ENCODE results near the gene NRCAM. TPM values are rescaled to one million over a fixed set of nuclear protein-coding genes. Genes with fewer than 3 reads are reported as not detected.

Gene NRCAM
- total RNA-seq, 1 donor from 2014 or later: 2.0 TPM

DNA sequence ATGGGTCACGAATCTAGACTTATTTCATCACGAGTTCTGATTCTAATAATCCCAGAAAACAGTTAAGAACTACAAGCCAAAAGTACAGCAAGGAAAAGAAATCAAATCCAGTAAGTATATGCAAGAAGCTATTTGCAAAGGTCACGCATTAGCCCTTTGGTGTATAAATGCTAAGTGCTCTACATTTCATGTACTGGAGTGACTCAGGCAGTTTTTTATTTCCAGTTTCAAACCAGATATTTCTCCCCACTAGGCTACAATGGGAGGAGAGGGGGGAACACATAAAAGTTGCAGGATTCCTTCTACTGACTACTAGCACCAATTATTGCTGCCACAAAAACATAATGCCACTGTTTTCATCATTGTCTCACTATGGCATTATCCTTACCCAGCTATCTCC lies 148.0 kb downstream of the NRCAM start:
- TF ChIP-seq, protein P1, sequence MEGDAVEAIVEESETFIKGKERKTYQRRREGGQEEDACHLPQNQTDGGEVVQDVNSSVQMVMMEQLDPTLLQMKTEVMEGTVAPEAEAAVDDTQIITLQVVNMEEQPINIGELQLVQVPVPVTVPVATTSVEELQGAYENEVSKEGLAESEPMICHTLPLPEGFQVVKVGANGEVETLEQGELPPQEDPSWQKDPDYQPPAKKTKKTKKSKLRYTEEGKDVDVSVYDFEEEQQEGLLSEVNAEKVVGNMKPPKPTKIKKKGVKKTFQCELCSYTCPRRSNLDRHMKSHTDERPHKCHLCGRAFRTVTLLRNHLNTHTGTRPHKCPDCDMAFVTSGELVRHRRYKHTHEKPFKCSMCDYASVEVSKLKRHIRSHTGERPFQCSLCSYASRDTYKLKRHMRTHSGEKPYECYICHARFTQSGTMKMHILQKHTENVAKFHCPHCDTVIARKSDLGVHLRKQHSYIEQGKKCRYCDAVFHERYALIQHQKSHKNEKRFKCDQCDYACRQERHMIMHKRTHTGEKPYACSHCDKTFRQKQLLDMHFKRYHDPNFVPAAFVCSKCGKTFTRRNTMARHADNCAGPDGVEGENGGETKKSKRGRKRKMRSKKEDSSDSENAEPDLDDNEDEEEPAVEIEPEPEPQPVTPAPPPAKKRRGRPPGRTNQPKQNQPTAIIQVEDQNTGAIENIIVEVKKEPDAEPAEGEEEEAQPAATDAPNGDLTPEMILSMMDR (IDR thresholded peaks at IDR 0.05): no peak
- Histone ChIP-seq H3K36me3 (no peaks in the 10 kb centered on the region), H3K4me1 (no peaks in the 10 kb centered on the region), H3K27me3 (no peaks in the 10 kb centered on the region), H3K9me3 (no peaks in the 10 kb centered on the region), H3K27ac (no peak overlapping the region), H3K4me3 (no peak overlapping the region)
- ATAC-seq (no peak), DNase-seq (no peak)
- intact Hi-C loops (cut with DNase I): no loop called here

DNA sequence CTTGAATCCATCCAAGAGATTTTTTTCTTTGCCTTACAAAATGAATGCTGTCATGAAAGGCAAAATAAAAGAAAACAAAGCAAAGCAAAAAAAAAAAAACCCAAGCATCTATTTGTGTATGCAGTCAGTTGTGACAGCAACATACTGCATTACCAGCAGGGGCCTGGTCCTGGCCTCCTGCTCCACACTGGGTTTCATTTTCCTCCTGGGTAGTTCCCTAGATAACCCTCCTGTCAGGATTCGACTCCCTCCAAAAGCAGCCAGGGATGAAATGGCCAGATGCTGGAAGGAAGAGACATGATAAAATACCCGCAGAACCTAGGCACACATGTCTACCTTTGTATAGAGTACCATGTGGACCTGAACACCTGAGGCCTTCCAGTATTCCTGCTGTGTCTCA lies 148.6 kb downstream of the NRCAM start:
- no peak for DNase-seq
- TF ChIP-seq, protein P1 (IDR thresholded peaks at IDR 0.05): no peak
- intact Hi-C loops (cut with DNase I): no loop called here
- ATAC-seq: no peak
- H3K27ac ChIP-seq: no peak overlapping the region
- H3K4me1 ChIP-seq: no peaks in the 10 kb centered on the region
- no peaks in the 10 kb centered on the region for H3K36me3 ChIP-seq
- no peaks in the 10 kb centered on the region for H3K27me3 ChIP-seq
- H3K4me3 ChIP-seq: no peak overlapping the region
- no peaks in the 10 kb centered on the region for H3K9me3 ChIP-seq

DNA sequence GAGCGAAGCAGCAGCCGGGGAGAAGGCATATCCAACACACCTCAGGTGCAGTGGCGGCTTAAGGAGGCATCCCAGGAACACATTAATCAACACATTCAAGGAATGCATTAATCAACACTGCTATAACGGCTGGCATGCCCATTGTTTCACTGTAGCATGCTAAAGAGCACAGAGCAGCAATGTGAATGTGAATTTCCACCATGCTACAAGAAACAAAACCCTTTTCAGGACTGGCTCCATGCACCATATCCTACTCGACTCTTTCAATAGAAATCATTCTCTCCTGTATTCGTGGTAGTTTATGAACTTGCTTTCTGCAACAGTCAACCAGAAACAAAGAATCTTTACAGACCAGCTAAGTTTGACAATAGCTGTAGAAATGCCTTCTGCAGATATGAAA lies 149.0 kb downstream of the NRCAM start:
- Histone ChIP-seq H3K27ac (no peak overlapping the region), H3K27me3 (no peaks in the 10 kb centered on the region), H3K4me1 (no peaks in the 10 kb centered on the region), H3K4me3 (no peak overlapping the region), H3K9me3 (no peaks in the 10 kb centered on the region), H3K36me3 (no peaks in the 10 kb centered on the region)
- no peak for DNase-seq
- TF ChIP-seq, protein P1 (IDR thresholded peaks at IDR 0.05): no peak
- intact Hi-C loops (cut with DNase I): no loop called here
- no peak for ATAC-seq

DNA sequence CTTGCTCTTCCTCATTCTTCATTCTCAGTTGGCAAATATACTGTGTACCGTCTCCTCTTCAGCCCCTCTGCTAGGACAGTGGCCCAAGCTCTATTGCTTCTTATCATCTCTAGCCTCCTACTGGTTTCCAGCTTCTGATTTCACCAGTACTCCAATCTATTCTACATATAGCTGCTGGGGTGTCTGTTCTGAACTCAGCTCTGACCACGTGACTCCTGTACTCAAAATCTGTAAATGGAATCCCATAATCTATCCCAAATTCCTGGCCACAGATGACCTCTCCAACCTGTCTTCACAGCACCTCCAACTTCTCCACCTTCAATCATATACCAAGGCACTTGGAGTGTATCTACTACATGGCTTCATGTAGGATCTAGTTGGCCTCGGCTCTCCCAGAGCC lies 152.9 kb downstream of the NRCAM start:
- intact Hi-C loops (cut with DNase I): no loop called here
- TF ChIP-seq, protein P1 (IDR thresholded peaks at IDR 0.05): no peak
- Histone ChIP-seq H3K36me3 (no peaks in the 10 kb centered on the region), H3K9me3 (no peaks in the 10 kb centered on the region), H3K27me3 (no peaks in the 10 kb centered on the region), H3K4me1 (no peaks in the 10 kb centered on the region), H3K4me3 (no peak overlapping the region), H3K27ac (no peak overlapping the region)
- DNase-seq (no peak), ATAC-seq (no peak)

DNA sequence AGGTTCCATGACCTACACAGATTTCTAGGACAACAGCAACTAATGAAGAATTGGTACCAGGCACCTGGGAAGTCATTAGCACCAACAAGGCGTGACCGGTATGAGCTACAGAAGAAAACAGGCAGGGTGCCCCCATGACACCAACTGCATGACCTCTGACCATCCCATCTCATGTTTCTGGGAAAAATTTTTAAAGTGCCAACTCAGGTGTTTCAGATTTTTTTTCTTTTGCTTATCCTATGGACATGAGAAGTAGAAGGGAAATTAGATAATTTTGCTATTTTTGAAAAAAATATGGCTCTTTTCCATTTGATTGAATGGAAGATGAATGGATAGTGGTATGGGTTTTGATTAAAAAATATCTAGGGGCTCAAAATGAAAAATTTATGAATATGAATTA lies 154.8 kb downstream of the NRCAM start:
- intact Hi-C loops (cut with DNase I): no loop called here
- H3K4me3 ChIP-seq: no peak overlapping the region
- no peak overlapping the region for H3K27ac ChIP-seq
- ATAC-seq: no peak
- H3K36me3 ChIP-seq: no peaks in the 10 kb centered on the region
- H3K27me3 ChIP-seq: no peaks in the 10 kb centered on the region
- TF ChIP-seq, protein P1 (IDR thresholded peaks at IDR 0.05): no peak
- no peak for DNase-seq
- no peaks in the 10 kb centered on the region for H3K4me1 ChIP-seq
- no peaks in the 10 kb centered on the region for H3K9me3 ChIP-seq

DNA sequence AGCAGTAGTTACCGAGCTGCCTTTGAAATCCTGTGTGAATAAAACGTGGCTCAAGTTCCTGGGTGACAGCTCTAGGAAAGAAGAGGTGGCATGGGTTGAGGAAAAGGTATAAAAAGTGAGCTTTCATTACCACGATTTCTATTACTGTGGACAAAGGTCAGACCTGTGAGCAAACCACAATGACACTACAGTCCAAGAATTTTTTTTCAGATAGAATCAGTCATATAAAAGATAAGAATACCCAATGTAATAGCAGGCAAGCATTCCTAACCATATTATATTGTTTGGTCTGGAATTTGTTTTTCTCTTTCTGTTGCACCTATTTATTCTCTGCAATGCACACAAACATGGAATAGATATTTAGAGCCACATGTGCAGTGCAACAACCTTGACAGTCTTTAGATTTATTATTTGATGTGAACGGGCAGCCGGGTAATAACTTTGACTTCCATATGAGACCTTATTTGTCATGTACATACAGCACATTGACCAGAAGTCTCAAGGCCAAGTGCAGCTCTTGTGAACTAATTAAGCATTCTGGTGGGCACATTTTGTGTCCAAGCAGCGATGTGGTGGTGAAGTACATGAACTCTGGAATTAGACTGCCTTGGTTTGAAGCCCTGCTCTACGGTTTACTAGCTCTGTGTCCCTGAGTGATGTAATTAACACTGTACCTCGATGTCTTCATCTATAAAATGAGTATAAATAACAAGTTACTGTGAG lies 156.8 kb downstream of the NRCAM start:
- no peak for DNase-seq
- no peak for ATAC-seq
- Histone ChIP-seq H3K4me1 (no peaks in the 10 kb centered on the region), H3K27ac (no peak overlapping the region), H3K27me3 (no peaks in the 10 kb centered on the region), H3K9me3 (no peaks in the 10 kb centered on the region), H3K36me3 (no peaks in the 10 kb centered on the region), H3K4me3 (no peak overlapping the region)
- intact Hi-C loops (cut with DNase I): no loop called here
- TF ChIP-seq, protein P1 (IDR thresholded peaks at IDR 0.05): no peak

Data from upper lobe of right lung (tissue), 1 donor.